Measurements from ENCODE around the gene POU5F1.

DNA sequence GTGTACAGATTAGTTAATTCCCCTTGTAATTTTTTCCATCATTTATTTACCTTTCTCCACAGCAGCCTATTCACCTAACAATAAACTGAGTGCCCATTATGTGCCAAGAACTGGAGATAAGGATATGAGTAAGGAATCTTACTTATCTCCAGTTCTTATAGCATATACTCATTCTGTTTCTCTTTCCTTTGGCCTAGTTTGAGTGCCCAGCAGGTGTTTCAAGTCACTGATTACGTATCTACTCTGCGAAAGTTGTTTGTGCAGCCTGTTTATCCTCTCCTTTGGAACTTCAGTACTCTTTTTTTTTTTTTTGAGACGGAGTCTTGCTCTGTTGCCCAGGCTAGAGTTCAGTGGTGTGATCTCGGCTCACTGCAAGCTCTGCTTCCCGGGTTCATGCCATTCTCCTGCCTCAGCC is 17.3 kb upstream of the POU5F1 start:
- TF ChIP-seq EZH2phosphoT487 (IDR thresholded peaks at IDR 0.05; ENCODE audit: borderline replicate concordance, low read depth, low read length) = no peak
- TF ChIP-seq, protein P1, sequence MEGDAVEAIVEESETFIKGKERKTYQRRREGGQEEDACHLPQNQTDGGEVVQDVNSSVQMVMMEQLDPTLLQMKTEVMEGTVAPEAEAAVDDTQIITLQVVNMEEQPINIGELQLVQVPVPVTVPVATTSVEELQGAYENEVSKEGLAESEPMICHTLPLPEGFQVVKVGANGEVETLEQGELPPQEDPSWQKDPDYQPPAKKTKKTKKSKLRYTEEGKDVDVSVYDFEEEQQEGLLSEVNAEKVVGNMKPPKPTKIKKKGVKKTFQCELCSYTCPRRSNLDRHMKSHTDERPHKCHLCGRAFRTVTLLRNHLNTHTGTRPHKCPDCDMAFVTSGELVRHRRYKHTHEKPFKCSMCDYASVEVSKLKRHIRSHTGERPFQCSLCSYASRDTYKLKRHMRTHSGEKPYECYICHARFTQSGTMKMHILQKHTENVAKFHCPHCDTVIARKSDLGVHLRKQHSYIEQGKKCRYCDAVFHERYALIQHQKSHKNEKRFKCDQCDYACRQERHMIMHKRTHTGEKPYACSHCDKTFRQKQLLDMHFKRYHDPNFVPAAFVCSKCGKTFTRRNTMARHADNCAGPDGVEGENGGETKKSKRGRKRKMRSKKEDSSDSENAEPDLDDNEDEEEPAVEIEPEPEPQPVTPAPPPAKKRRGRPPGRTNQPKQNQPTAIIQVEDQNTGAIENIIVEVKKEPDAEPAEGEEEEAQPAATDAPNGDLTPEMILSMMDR (conservative IDR thresholded peaks at IDR 0.05; ENCODE audit: low read length) = no peak

Measured in OCI-LY7 (cell line).